ENCODE measurements around the gene NAV2.

NAV2 gene

GRCh38 chr11:19917069-19917468 lies 204.4 kb downstream of the NAV2 start:
- TF ChIP-seq, protein P1, sequence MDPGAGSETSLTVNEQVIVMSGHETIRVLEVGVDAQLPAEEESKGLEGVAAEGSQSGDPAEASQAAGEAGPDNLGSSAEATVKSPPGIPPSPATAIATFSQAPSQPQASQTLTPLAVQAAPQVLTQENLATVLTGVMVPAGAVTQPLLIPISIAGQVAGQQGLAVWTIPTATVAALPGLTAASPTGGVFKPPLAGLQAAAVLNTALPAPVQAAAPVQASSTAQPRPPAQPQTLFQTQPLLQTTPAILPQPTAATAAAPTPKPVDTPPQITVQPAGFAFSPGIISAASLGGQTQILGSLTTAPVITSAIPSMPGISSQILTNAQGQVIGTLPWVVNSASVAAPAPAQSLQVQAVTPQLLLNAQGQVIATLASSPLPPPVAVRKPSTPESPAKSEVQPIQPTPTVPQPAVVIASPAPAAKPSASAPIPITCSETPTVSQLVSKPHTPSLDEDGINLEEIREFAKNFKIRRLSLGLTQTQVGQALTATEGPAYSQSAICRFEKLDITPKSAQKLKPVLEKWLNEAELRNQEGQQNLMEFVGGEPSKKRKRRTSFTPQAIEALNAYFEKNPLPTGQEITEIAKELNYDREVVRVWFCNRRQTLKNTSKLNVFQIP (CRISPR knock-in tag; IDR thresholded peaks at IDR 0.05; ENCODE audit: borderline replicate concordance, low read depth) = no peak
- TF ChIP-seq OSR1 (CRISPR knock-in tag; IDR thresholded peaks at IDR 0.05) = no peak
- TF ChIP-seq, protein P2, sequence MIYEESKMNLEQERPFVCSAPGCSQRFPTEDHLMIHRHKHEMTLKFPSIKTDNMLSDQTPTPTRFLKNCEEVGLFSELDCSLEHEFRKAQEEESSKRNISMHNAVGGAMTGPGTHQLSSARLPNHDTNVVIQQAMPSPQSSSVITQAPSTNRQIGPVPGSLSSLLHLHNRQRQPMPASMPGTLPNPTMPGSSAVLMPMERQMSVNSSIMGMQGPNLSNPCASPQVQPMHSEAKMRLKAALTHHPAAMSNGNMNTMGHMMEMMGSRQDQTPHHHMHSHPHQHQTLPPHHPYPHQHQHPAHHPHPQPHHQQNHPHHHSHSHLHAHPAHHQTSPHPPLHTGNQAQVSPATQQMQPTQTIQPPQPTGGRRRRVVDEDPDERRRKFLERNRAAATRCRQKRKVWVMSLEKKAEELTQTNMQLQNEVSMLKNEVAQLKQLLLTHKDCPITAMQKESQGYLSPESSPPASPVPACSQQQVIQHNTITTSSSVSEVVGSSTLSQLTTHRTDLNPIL (CRISPR knock-in tag; IDR thresholded peaks at IDR 0.05; ENCODE audit: low read depth) = no peak
- TF ChIP-seq GLIS3 (CRISPR knock-in tag; IDR thresholded peaks at IDR 0.05) = no peak
- no peak for TF ChIP-seq PPARA (CRISPR knock-in tag; IDR thresholded peaks at IDR 0.05; ENCODE audit: borderline replicate concordance)
- no peak for ATAC-seq

DNA sequence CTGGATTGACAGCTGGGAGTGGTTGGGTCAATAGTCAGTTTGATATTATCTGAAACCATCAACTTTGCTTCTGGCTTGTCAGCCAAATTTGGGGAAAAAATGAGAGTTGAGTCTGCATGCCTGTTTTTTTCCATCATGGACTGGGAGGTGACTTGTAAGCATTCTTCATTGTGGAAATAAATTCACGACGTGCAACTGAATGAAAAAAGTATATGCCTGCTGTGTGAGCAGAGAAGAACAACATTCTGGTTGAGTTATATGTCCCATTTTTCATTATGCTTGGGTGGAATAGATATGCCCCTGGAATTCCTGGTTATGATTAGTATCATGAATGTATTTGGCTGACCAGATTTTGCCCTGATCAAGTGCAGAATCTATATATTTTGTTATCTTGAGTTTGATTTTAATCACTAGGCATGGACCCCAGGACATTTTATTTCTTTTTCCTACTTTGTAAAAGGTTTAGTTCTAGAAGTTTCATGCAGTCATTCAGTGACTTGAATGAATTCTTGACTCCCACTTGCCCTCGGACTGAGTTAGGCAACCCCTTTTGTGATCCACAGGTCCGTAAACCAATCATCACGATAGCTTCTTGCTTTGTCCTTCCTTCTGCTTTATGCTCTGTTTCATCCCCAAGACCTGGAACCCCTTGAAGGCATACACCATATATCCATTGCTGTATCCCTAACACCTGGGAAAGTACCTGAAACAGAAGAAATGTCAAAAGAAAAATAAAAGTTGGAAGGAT lies 205.8 kb downstream of the NAV2 start:
- ATAC-seq = peak; percentile 51
- no peak for TF ChIP-seq ISL1 (CRISPR knock-in tag; IDR thresholded peaks at IDR 0.05)
- no peak for TF ChIP-seq ZFP3 (CRISPR knock-in tag; IDR thresholded peaks at IDR 0.05)
- no peak for TF ChIP-seq OSR1 (CRISPR knock-in tag; IDR thresholded peaks at IDR 0.05)
- TF ChIP-seq CSDC2 (CRISPR knock-in tag; IDR thresholded peaks at IDR 0.05) = no peak
- no peak for TF ChIP-seq PATZ1 (CRISPR knock-in tag; IDR thresholded peaks at IDR 0.05; ENCODE audit: borderline replicate concordance)
- TF ChIP-seq ZNF8 (CRISPR knock-in tag; IDR thresholded peaks at IDR 0.05) = no peak
- TF ChIP-seq ZC3H10 (CRISPR knock-in tag; IDR thresholded peaks at IDR 0.05) = no peak
- TF ChIP-seq, protein P2 (CRISPR knock-in tag; IDR thresholded peaks at IDR 0.05; ENCODE audit: low read depth) = peak; percentile 30; the same call in 1 of the 2 replicates

DNA sequence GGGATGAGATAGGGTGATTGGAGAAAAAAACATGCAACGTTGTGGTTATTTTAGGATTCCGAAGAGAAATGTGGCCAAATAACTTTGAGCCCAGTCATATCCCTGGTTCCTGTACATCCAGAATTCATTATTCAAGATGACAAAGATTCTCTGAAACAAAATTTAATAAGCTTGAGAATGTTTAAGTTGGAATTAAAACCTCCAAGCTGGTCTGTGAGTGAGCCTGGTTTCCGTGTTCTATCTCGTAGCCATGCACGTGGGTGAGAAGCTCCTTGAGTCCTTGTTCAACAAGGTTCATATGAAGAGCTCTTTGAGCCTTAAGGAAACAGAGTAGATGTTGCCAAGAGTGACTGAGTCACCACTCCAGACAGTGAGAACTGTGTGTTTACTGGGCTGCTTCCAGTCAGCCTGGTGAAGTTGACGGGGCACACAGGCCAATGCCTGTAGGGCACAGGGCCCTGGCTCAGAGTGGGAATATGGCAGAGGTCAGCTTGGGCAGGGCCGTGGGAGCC lies 206.5 kb downstream of the NAV2 start:
- TF ChIP-seq ZFP3 (CRISPR knock-in tag; IDR thresholded peaks at IDR 0.05) = peak; percentile 57; the same call in 1 of the 2 replicates
- peak; percentile 9; the same call in 1 of the 2 replicates for TF ChIP-seq PATZ1 (CRISPR knock-in tag; IDR thresholded peaks at IDR 0.05; ENCODE audit: borderline replicate concordance)
- peak; percentile 89 for TF ChIP-seq ISL1 (CRISPR knock-in tag; IDR thresholded peaks at IDR 0.05)
- peak; percentile 78 for TF ChIP-seq ZC3H10 (CRISPR knock-in tag; IDR thresholded peaks at IDR 0.05)
- TF ChIP-seq, protein P1 (CRISPR knock-in tag; IDR thresholded peaks at IDR 0.05; ENCODE audit: borderline replicate concordance, low read depth) = no peak
- TF ChIP-seq TOX (CRISPR knock-in tag; IDR thresholded peaks at IDR 0.05; ENCODE audit: borderline replicate concordance) = peak; percentile 5; the same call in 1 of the 2 replicates
- no peak for TF ChIP-seq ZNF8 (CRISPR knock-in tag; IDR thresholded peaks at IDR 0.05)
- peak; percentile 88 for ATAC-seq

- TF ChIP-seq TOX (CRISPR knock-in tag; IDR thresholded peaks at IDR 0.05; ENCODE audit: borderline replicate concordance) = peak; percentile 47; the same call in 1 of the 2 replicates
- TF ChIP-seq RARB (CRISPR knock-in tag; IDR thresholded peaks at IDR 0.05) = no peak
- no peak for TF ChIP-seq SNAI2 (CRISPR knock-in tag; IDR thresholded peaks at IDR 0.05)
- 0 out of 2 replicates have a peak, but pooled peaks have one; percentile 4 for TF ChIP-seq ZC3H10 (CRISPR knock-in tag; IDR thresholded peaks at IDR 0.05)
- TF ChIP-seq ISL1 (CRISPR knock-in tag; IDR thresholded peaks at IDR 0.05) = peak; percentile 87
- peak; percentile 12 for ATAC-seq
Observed at GRCh38 chr11:19920982-19921381, 208.3 kb downstream of the NAV2 start.

All from SK-N-SH treated with all-trans-retinoic acid at 6 μM for 48 hours (cell line).